HEK293 (cell line): ENCODE results near the gene ARFGAP1.

ENCODE experiments used
- ZNF560 ChIP-seq: fragments of 450-650 bp; formaldehyde crosslinking; IDR thresholded peaks from 2 replicates; pipeline ENCODE4 v1.5.1; 2017; ENCODE audit warnings: missing biosample characterization, missing genetic modification characterization, borderline replicate concordance
- ZNF76 ChIP-seq: fragments of 450-650 bp; formaldehyde crosslinking; IDR thresholded peaks from 2 replicates; pipeline ENCODE4; 2016; ENCODE audit warnings: low read depth, missing biosample characterization, missing genetic modification characterization, borderline replicate concordance

- TF ChIP-seq ZNF76 (no peak), ZNF560 (tag by site-specific recombination) (no peak)
Observed at GRCh38 chr20:63295422-63295821, 22.8 kb downstream of the ARFGAP1 start.
